ENCODE measurements around the gene ZNF367. TPM values are rescaled to one million over a fixed set of nuclear protein-coding genes. Genes with fewer than 3 reads are reported as not detected.

Gene ZNF367
- total and polyA plus RNA-seq, 5 donors from 2014 or later: 1.1 to 8.8 (median 1.5) TPM

- H3K27me3 ChIP-seq (ENCODE audit: control insufficient read depth, insufficient read depth, low read length): no peaks in the 10 kb centered on the region
- Mint-ChIP-seq H3K4me1 (peaks cover 32 to 62% (median 44%) of the 10 kb centered on the region in 4 donors), H3K9me3 (no peaks in the 10 kb centered on the region), H3K27me3 (no peaks in the 10 kb centered on the region), H3K4me3 (peak overlapping the region in 3 of 4 donors; percentile 26 to 85 (median 65)), H3K27ac (peak overlapping the region; percentile 18 to 81 (median 42)), H3K36me3 (peaks cover 5% of the 10 kb centered on the region)
- H3K9me3 ChIP-seq (ENCODE audit: control insufficient read depth in 2 of 2, low read length in 2 of 2): no peaks in the 10 kb centered on the region
- DNase-seq (no peak), ATAC-seq (ENCODE audit: low read depth in 2 of 2) (no peak)
- H3K36me3 ChIP-seq (ENCODE audit: control insufficient read depth, insufficient read depth, low read length): no peaks in the 10 kb centered on the region
- peak overlapping the region; percentile 73 for H3K27ac ChIP-seq (ENCODE audit: insufficient read depth, low read length, poor library complexity, severe bottlenecking)
- peak overlapping the region; percentile 61 for H3K4me3 ChIP-seq (ENCODE audit: low read depth, low read length)
- H3K4me1 ChIP-seq (ENCODE audit: control insufficient read depth, insufficient read depth, low read length, poor library complexity, severe bottlenecking): peaks cover 63% of the 10 kb centered on the region
Measured at GRCh38 chr9:96412174-96412913, 5.8 kb downstream of the ZNF367 start.

GRCh38 chr9:96411129-96411838 is 6.9 kb downstream of the ZNF367 start:
- no peaks in the 10 kb centered on the region for H3K9me3 Mint-ChIP-seq
- no peaks in the 10 kb centered on the region for H3K27me3 ChIP-seq (ENCODE audit: control insufficient read depth, insufficient read depth, low read length)
- H3K4me3 Mint-ChIP-seq: peak overlapping the region in 2 of 4 donors; percentile 65 to 85
- H3K4me1 Mint-ChIP-seq: peaks cover 32 to 55% (median 43%) of the 10 kb centered on the region in 4 donors
- H3K4me1 ChIP-seq (ENCODE audit: control insufficient read depth, insufficient read depth, low read length, poor library complexity, severe bottlenecking): peaks cover 54% of the 10 kb centered on the region
- no peaks in the 10 kb centered on the region for H3K36me3 ChIP-seq (ENCODE audit: control insufficient read depth, insufficient read depth, low read length)
- ATAC-seq (ENCODE audit: low read depth in 2 of 2): no peak
- H3K27me3 Mint-ChIP-seq: no peaks in the 10 kb centered on the region
- no peak for DNase-seq
- H3K27ac Mint-ChIP-seq: peak overlapping the region in 2 of 3 donors; percentile 71 to 81
- H3K4me3 ChIP-seq (ENCODE audit: low read depth, low read length): peak overlapping the region; percentile 24
- peak overlapping the region; percentile 65 for H3K27ac ChIP-seq (ENCODE audit: insufficient read depth, low read length, poor library complexity, severe bottlenecking)
- no peaks in the 10 kb centered on the region for H3K9me3 ChIP-seq (ENCODE audit: control insufficient read depth in 2 of 2, low read length in 2 of 2)
- H3K36me3 Mint-ChIP-seq: peaks cover 9% of the 10 kb centered on the region

- ATAC-seq (ENCODE audit: low read depth in 2 of 2) (peak in 1 of 2 donors; percentile 32), DNase-seq (peak in 1 of 3 donors; percentile 28)
- peaks cover 25 to 44% (median 37%) of the 10 kb centered on the region in 4 donors for H3K4me1 Mint-ChIP-seq
- Histone ChIP-seq H3K27ac (ENCODE audit: insufficient read depth, low read length, poor library complexity, severe bottlenecking) (peak overlapping the region; percentile 48), H3K36me3 (ENCODE audit: control insufficient read depth, insufficient read depth, low read length) (no peaks in the 10 kb centered on the region), H3K9me3 (ENCODE audit: control insufficient read depth in 2 of 2, low read length in 2 of 2) (no peaks in the 10 kb centered on the region), H3K27me3 (ENCODE audit: control insufficient read depth, insufficient read depth, low read length) (no peaks in the 10 kb centered on the region), H3K4me1 (ENCODE audit: control insufficient read depth, insufficient read depth, low read length, poor library complexity, severe bottlenecking) (peaks cover 37% of the 10 kb centered on the region), H3K4me3 (ENCODE audit: low read depth, low read length) (peak overlapping the region; percentile 28)
- H3K27ac Mint-ChIP-seq: peak overlapping the region; percentile 72 to 87 (median 86)
- no peaks in the 10 kb centered on the region for H3K27me3 Mint-ChIP-seq
- no peaks in the 10 kb centered on the region for H3K9me3 Mint-ChIP-seq
- peaks cover 9% of the 10 kb centered on the region for H3K36me3 Mint-ChIP-seq
- peak overlapping the region; percentile 17 to 66 (median 40) for H3K4me3 Mint-ChIP-seq
Measured at GRCh38 chr9:96408409-96409280, 9.5 kb downstream of the ZNF367 start.

GRCh38 chr9:96400132-96400910 is 17.8 kb downstream of the ZNF367 start:
- DNase-seq (no peak), ATAC-seq (ENCODE audit: low read depth in 2 of 2) (no peak)
- peaks cover 23% of the 10 kb centered on the region for H3K4me1 ChIP-seq (ENCODE audit: control insufficient read depth, insufficient read depth, low read length, poor library complexity, severe bottlenecking)
- peaks cover 8% of the 10 kb centered on the region for H3K36me3 Mint-ChIP-seq
- H3K4me3 Mint-ChIP-seq: peak overlapping the region in 2 of 4 donors; percentile 30 to 78
- H3K9me3 ChIP-seq (ENCODE audit: control insufficient read depth in 2 of 2, low read length in 2 of 2): no peaks in the 10 kb centered on the region
- H3K27ac Mint-ChIP-seq: peak overlapping the region; percentile 73 to 99 (median 95)
- H3K4me1 Mint-ChIP-seq: peaks cover 16 to 44% (median 26%) of the 10 kb centered on the region in 4 donors
- H3K27ac ChIP-seq (ENCODE audit: insufficient read depth, low read length, poor library complexity, severe bottlenecking): peak overlapping the region; percentile 71
- H3K4me3 ChIP-seq (ENCODE audit: low read depth, low read length): peak overlapping the region; percentile 74
- no peaks in the 10 kb centered on the region for H3K27me3 Mint-ChIP-seq
- H3K9me3 Mint-ChIP-seq: peaks cover 0 to 9% (median 3%) of the 10 kb centered on the region in 7 donors
- no peaks in the 10 kb centered on the region for H3K27me3 ChIP-seq (ENCODE audit: control insufficient read depth, insufficient read depth, low read length)
- H3K36me3 ChIP-seq (ENCODE audit: control insufficient read depth, insufficient read depth, low read length): no peaks in the 10 kb centered on the region

- Histone ChIP-seq H3K27ac (ENCODE audit: insufficient read depth, low read length, poor library complexity, severe bottlenecking) (peak overlapping the region; percentile 71), H3K36me3 (ENCODE audit: control insufficient read depth, insufficient read depth, low read length) (no peaks in the 10 kb centered on the region), H3K9me3 (ENCODE audit: control insufficient read depth in 2 of 2, low read length in 2 of 2) (no peaks in the 10 kb centered on the region), H3K4me1 (ENCODE audit: control insufficient read depth, insufficient read depth, low read length, poor library complexity, severe bottlenecking) (peaks cover 23% of the 10 kb centered on the region), H3K27me3 (ENCODE audit: control insufficient read depth, insufficient read depth, low read length) (no peaks in the 10 kb centered on the region), H3K4me3 (ENCODE audit: low read depth, low read length) (peak overlapping the region; percentile 74)
- ATAC-seq (ENCODE audit: low read depth in 2 of 2): peak in 1 of 2 donors; percentile 35
- Mint-ChIP-seq H3K4me3 (peak overlapping the region; percentile 39 to 72 (median 64)), H3K27me3 (no peaks in the 10 kb centered on the region), H3K4me1 (peaks cover 16 to 46% (median 29%) of the 10 kb centered on the region in 4 donors), H3K27ac (peak overlapping the region; percentile 73 to 96 (median 95)), H3K9me3 (peaks cover 0 to 9% (median 3%) of the 10 kb centered on the region in 7 donors), H3K36me3 (peaks cover 12% of the 10 kb centered on the region)
- no peak for DNase-seq
Measured at GRCh38 chr9:96399325-96399633, 18.9 kb downstream of the ZNF367 start.

- H3K27me3 ChIP-seq (ENCODE audit: control insufficient read depth, insufficient read depth, low read length): no peaks in the 10 kb centered on the region
- peak; percentile 83 to 85 for ATAC-seq (ENCODE audit: low read depth in 2 of 2)
- H3K9me3 ChIP-seq (ENCODE audit: control insufficient read depth in 2 of 2, low read length in 2 of 2): no peaks in the 10 kb centered on the region
- Mint-ChIP-seq H3K9me3 (peaks cover 0 to 9% (median 3%) of the 10 kb centered on the region in 7 donors), H3K36me3 (peaks cover 12% of the 10 kb centered on the region), H3K27me3 (no peaks in the 10 kb centered on the region), H3K27ac (peak overlapping the region; percentile 73 to 96 (median 95)), H3K4me3 (peak overlapping the region; percentile 39 to 72 (median 64)), H3K4me1 (peaks cover 16 to 46% (median 28%) of the 10 kb centered on the region in 4 donors)
- no peaks in the 10 kb centered on the region for H3K36me3 ChIP-seq (ENCODE audit: control insufficient read depth, insufficient read depth, low read length)
- H3K27ac ChIP-seq (ENCODE audit: insufficient read depth, low read length, poor library complexity, severe bottlenecking): peak overlapping the region; percentile 71
- peak overlapping the region; percentile 74 for H3K4me3 ChIP-seq (ENCODE audit: low read depth, low read length)
- H3K4me1 ChIP-seq (ENCODE audit: control insufficient read depth, insufficient read depth, low read length, poor library complexity, severe bottlenecking): peaks cover 23% of the 10 kb centered on the region
- DNase-seq: peak in 2 of 3 donors; percentile 35 to 65
Measured at GRCh38 chr9:96398582-96399324, 19.4 kb downstream of the ZNF367 start.

Measured in CD4-positive, CD25-positive, alpha-beta regulatory T cell (primary cell).